WERI-Rb-1 (cell line): Measurements from ENCODE around the gene ABCC12.
"Not testable (repeated sequence)": the region's sequence is repeated elsewhere in the genome, so short reads cannot be mapped to it uniquely, and the experiment has no call there.

ENCODE experiments used
- DNase-seq: peaks from one replicate; pipeline ENCODE4 v3.0.0-alpha.2; 2020
- H3K27ac ChIP-seq: fragments of 250-450 bp; sonication (Bioruptor Pico); 2 replicates; pipeline ENCODE4 v1.5.1; 2020; ENCODE audit warnings: mild to moderate bottlenecking, moderate library complexity
- H3K27me3 ChIP-seq: fragments of 250-450 bp; sonication (Bioruptor Pico); 2 replicates; pipeline ENCODE4 v1.5.1; 2021; ENCODE audit warnings: mild to moderate bottlenecking, low read depth, moderate library complexity; ENCODE audit not compliant: insufficient read depth, severe bottlenecking
- H3K36me3 ChIP-seq: fragments of 250-450 bp; sonication (Bioruptor Pico); 2 replicates; pipeline ENCODE4 v1.5.1; 2020; ENCODE audit warnings: mild to moderate bottlenecking, moderate library complexity
- H3K4me3 ChIP-seq: 2 replicates; pipeline ENCODE4 v1.5.1; 2011; ENCODE audit warnings: low read depth, mild to moderate bottlenecking, control low read depth, low read length
- H3K9me3 ChIP-seq: fragments of 250-450 bp; sonication (Bioruptor Pico); 2 replicates; pipeline ENCODE4 v1.5.1; 2021; ENCODE audit warnings: mild to moderate bottlenecking, moderate library complexity; ENCODE audit not compliant: severe bottlenecking
- CTCF ChIP-seq: IDR thresholded peaks from 2 replicates; pipeline ENCODE4 v1.5.1; 2011; ENCODE audit warnings: low read depth, mild to moderate bottlenecking, control low read depth, inconsistent platforms, low read length

The ABCC12 gene

GRCh38 chr16:48169896-48170295 is 14.1 kb upstream of the ABCC12 start:
- TF ChIP-seq CTCF = no peak
- Histone ChIP-seq H3K4me3 (no peak overlapping the region), H3K27ac (no peak overlapping the region), H3K36me3 (no peaks in the 10 kb centered on the region), H3K9me3 (no peaks in the 10 kb centered on the region), H3K27me3 (no peaks in the 10 kb centered on the region)
- DNase-seq = no peak

- DNase-seq = no peak
- no peak for TF ChIP-seq CTCF
- Histone ChIP-seq H3K27me3 (no peaks in the 10 kb centered on the region), H3K9me3 (no peaks in the 10 kb centered on the region), H3K36me3 (no peaks in the 10 kb centered on the region), H3K4me3 (no peak overlapping the region), H3K27ac (no peak overlapping the region)
Observed at GRCh38 chr16:48168075-48168474, 12.3 kb upstream of the ABCC12 start.

- DNase-seq = not testable (repeated sequence)
Observed at GRCh38 chr16:48166617-48167016, 10.8 kb upstream of the ABCC12 start.

GRCh38 chr16:48165961-48166578 is 10.3 kb upstream of the ABCC12 start:
- no peaks in the 10 kb centered on the region for H3K27me3 ChIP-seq
- TF ChIP-seq CTCF = no peak
- no peak for DNase-seq
- H3K36me3 ChIP-seq = no peaks in the 10 kb centered on the region
- H3K9me3 ChIP-seq = no peaks in the 10 kb centered on the region
- no peak overlapping the region for H3K27ac ChIP-seq
- no peak overlapping the region for H3K4me3 ChIP-seq

More at GRCh38 chr16:48166617-48167016, 10.8 kb upstream of the ABCC12 start:
- H3K36me3 ChIP-seq, H3K27ac ChIP-seq, H3K27me3 ChIP-seq, H3K4me3 ChIP-seq, H3K9me3 ChIP-seq: not testable (repeated sequence)

- H3K9me3 ChIP-seq = no peaks in the 10 kb centered on the region
- H3K36me3 ChIP-seq = no peaks in the 10 kb centered on the region
- no peak overlapping the region for H3K27ac ChIP-seq
- no peak overlapping the region for H3K4me3 ChIP-seq
- no peaks in the 10 kb centered on the region for H3K27me3 ChIP-seq
- peak; percentile 71 for DNase-seq
- peak; percentile 86 for TF ChIP-seq CTCF
Observed at GRCh38 chr16:48164907-48165715, 9.3 kb upstream of the ABCC12 start.

GRCh38 chr16:48162839-48163410 is 7.1 kb upstream of the ABCC12 start:
- Histone ChIP-seq H3K4me3 (no peak overlapping the region), H3K27me3 (no peaks in the 10 kb centered on the region), H3K9me3 (no peaks in the 10 kb centered on the region), H3K36me3 (no peaks in the 10 kb centered on the region), H3K27ac (no peak overlapping the region)
- TF ChIP-seq CTCF = no peak
- DNase-seq = no peak
